Gastroesophageal sphincter (tissue), 3 donors: ENCODE results near the gene SPAST.

Experiments
- EP300 ChIP-seq: sonication (generic); formaldehyde crosslinking; IDR thresholded peaks from one replicate; pipeline ENCODE4 v1.6.1; 2017; ENCODE audit warnings: antibody characterized with exemption, mild to moderate bottlenecking
- POLR2A ChIP-seq, 2 donors: fragments of 450-650 bp; IDR thresholded peaks; one replicate each; pipeline ENCODE4 v1.6.1; 2017; ENCODE audit warnings: antibody characterized with exemption in 2 of 2, mild to moderate bottlenecking in 2 of 2, moderate library complexity in 1 of 2
- POLR2AphosphoS5 ChIP-seq: sonication (generic); formaldehyde crosslinking; IDR thresholded peaks from one replicate; pipeline ENCODE4 v1.6.1; 2017; ENCODE audit warnings: antibody characterized with exemption
- TF ChIP-seq, protein P1 (sequence below), 4 experiments: fragments of 200-600 bp in 2 of 4; fragments of 450-650 bp in 2 of 4; sonication (generic) in 1 of 4; IDR thresholded peaks; one replicate each; pipeline ENCODE4 v1.5.1; 2017 to 2019; ENCODE audit warnings: antibody characterized with exemption in 4 of 4, mild to moderate bottlenecking in 2 of 4, moderate library complexity in 2 of 4

GRCh38 chr2:32159678-32160077 is 96.3 kb downstream of the SPAST start:
- TF ChIP-seq, protein P1, sequence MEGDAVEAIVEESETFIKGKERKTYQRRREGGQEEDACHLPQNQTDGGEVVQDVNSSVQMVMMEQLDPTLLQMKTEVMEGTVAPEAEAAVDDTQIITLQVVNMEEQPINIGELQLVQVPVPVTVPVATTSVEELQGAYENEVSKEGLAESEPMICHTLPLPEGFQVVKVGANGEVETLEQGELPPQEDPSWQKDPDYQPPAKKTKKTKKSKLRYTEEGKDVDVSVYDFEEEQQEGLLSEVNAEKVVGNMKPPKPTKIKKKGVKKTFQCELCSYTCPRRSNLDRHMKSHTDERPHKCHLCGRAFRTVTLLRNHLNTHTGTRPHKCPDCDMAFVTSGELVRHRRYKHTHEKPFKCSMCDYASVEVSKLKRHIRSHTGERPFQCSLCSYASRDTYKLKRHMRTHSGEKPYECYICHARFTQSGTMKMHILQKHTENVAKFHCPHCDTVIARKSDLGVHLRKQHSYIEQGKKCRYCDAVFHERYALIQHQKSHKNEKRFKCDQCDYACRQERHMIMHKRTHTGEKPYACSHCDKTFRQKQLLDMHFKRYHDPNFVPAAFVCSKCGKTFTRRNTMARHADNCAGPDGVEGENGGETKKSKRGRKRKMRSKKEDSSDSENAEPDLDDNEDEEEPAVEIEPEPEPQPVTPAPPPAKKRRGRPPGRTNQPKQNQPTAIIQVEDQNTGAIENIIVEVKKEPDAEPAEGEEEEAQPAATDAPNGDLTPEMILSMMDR (IDR thresholded peaks at IDR 0.05), result no peak
- TF ChIP-seq POLR2A (IDR thresholded peaks at IDR 0.05) (no peak), POLR2AphosphoS5 (no peak), EP300 (no peak)
